ENCODE data around the gene TSGA10. TPM values are rescaled to one million over a fixed set of nuclear protein-coding genes. Genes with fewer than 3 reads are reported as not detected.

Gene TSGA10
- total RNA-seq, 3 donors from 2014 or later, result 2.8 to 5.5 (median 3.4) TPM

DNA sequence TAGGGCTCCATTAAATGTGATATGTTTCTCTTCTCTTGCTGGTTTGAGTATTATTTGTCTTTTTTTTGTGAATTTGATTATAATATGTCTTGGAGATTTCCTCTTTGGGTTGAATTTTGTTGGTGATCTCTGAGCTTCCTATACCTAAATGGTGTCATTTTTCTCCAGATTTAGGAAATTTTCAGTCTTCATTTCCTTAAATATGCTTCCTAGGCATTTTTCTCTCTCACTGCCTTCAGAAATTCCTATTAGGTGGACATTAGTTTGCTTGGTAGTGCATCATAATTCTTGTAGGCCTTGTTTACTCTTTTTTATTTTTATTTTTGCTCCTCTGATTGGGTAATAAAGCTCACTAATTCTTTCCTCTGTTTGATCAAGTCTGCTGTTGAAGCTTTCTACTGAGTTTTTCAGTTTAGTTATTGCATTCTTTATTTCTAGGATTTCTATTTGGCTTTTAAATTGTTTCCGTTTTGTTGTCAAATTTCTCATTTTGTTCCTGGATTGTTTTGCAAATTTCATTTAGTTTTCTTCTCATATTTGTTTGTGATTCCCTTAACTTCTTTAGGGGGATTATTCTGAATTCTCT, 182.1 kb downstream of the TSGA10 start:
- peaks cover 2% of the 10 kb centered on the region for H3K36me3 Mint-ChIP-seq (ENCODE audit: insufficient read depth)
- H3K4me1 Mint-ChIP-seq (ENCODE audit: low read depth), result no peaks in the 10 kb centered on the region
- no peak overlapping the region for H3K4me3 Mint-ChIP-seq
- no peak for DNase-seq
- peaks cover 57% of the 10 kb centered on the region for H3K9me3 Mint-ChIP-seq
- peaks cover 26% of the 10 kb centered on the region for H3K27me3 Mint-ChIP-seq (ENCODE audit: low read depth)
- no peak for ATAC-seq

DNA sequence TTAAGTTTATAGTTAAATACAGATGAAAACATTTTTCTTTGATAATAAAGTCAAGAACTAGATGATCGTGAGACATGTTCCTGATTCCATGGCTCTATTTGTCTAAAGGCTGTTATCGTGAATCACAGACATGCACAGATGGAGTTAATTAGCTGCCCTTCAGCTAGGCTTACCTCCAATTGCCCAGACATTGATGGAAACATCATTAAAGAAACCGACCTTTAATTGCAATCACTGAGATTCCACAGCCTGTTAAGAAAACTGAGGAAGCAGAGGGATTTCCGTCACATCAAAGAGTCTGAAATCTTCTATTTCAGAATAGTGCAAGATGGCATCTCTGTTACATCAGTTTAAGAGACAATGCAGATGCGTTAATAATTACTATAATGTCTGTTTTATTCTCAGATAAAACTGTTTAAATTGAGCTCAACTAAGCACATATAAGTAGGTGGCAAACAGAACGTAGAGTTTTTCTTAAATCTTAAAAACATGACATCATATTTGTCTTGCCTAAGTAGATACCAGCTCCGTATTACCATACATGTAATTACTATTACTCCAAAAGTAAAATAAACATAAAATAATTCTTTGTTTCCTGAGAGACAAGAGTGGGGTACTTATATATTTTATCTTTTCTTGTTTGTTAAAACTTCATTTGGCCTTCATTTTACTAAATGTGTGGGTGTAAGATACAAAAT, 194.8 kb downstream of the TSGA10 start:
- DNase-seq, result no peak
- Mint-ChIP-seq H3K36me3 (ENCODE audit: insufficient read depth) (no peaks in the 10 kb centered on the region), H3K9me3 (peaks cover 22% of the 10 kb centered on the region), H3K4me1 (ENCODE audit: low read depth) (no peaks in the 10 kb centered on the region), H3K27me3 (ENCODE audit: low read depth) (no peaks in the 10 kb centered on the region), H3K4me3 (no peak overlapping the region)
- ATAC-seq, result no peak

DNA sequence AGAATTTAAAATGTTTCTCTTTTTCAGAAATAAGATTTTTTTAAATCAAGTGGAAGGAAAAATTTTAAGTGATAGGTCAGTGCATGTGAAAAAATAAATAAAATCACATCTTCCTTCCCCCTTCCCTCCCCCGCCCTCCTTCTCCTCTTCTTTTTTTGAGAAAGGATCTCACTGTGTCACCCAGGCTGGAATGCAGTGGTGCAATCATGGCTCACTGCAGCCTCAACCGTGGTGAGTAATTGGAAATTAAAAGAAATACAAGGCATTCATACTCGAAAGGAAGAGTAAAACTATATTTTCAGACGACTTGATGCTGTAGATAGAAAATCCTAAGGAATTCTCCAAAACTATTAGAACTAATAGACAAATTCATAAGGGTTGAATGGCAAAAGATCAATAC, 201.8 kb downstream of the TSGA10 start:
- Mint-ChIP-seq H3K36me3 (ENCODE audit: insufficient read depth) (no peaks in the 10 kb centered on the region), H3K9me3 (no peaks in the 10 kb centered on the region), H3K4me1 (ENCODE audit: low read depth) (no peaks in the 10 kb centered on the region), H3K27me3 (ENCODE audit: low read depth) (peaks cover 35% of the 10 kb centered on the region), H3K4me3 (no peak overlapping the region)
- DNase-seq, result no peak
- no peak for ATAC-seq

DNA sequence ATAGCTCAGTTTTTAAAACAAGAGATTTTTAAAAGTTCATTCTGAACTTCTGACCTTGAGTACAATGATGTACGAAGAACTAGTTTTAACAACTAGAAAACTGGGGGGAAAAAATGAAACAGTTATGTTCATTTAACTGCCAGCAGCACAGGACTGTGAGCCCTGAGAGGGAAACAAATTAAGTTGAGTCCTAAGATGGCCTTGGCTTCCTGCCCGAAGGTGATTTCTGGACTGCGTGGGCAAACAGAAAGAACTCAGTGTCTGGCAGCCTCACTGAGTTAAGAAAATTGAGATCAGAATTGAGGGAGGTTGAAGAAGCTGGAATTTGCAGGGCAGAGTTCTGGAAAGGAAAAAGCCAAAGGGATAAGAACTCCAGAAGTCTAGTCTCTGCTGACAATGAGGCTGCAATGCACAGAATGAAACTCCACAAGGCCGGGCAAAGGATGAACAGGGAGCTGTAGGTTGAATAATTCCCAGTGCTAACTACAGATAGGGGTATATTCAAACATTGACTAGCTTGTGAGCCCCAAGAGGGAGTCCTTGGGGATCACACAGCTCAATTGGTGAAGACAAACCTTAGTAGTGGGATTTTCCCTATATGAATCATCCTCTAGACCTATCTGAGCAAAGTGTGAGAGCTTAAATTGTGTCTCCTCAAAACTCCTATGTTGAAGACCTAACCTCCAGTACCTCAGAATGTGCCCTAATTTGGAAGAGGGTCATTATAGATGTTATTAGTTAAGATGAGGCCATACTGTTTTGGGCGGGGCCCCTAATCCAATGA, 205.6 kb downstream of the TSGA10 start:
- no peak for ATAC-seq
- H3K27me3 Mint-ChIP-seq (ENCODE audit: low read depth), result peaks cover 45% of the 10 kb centered on the region

DNA sequence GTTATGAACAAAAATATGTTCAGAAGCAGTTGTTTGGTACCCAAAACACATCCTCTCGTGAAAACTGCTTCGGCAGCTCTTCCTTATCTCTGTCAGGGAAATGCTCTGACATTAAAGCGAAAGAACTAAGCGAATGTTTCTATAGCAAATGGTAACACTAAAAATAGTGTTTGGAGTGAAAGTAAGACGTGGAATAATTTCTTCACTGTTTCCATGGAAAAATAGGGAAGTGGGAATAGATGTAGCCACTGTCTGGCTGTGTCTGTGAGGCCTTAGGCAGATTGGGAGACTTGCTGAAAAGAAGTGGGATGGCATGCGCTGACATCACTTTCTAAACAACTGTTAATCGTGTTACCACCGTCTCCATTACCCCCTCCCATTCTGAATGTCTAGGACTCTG, 207.2 kb downstream of the TSGA10 start:
- Mint-ChIP-seq H3K4me3 (no peak overlapping the region), H3K9me3 (no peaks in the 10 kb centered on the region), H3K4me1 (ENCODE audit: low read depth) (no peaks in the 10 kb centered on the region), H3K27me3 (ENCODE audit: low read depth) (peaks cover 38% of the 10 kb centered on the region), H3K36me3 (ENCODE audit: insufficient read depth) (no peaks in the 10 kb centered on the region)
- ATAC-seq (no peak), DNase-seq (no peak)

More for the DNA sequence above, 205.6 kb downstream of the TSGA10 start:
- H3K4me1 Mint-ChIP-seq (ENCODE audit: low read depth), result no peaks in the 10 kb centered on the region
- H3K9me3 Mint-ChIP-seq, result no peaks in the 10 kb centered on the region
- no peaks in the 10 kb centered on the region for H3K36me3 Mint-ChIP-seq (ENCODE audit: insufficient read depth)
- H3K4me3 Mint-ChIP-seq, result no peak overlapping the region
- DNase-seq, result no peak

Other genes starting within 250 kb of the TSGA10 start
- under 1 TPM; 0.10 to 0.46 (median 0.16) TPM for gene CRACDL, start 218.7 kb downstream of the TSGA10 start, total RNA-seq
- gene C2orf15, start 13.2 kb downstream of the TSGA10 start, total RNA-seq, result under 1 TPM; 0.19 to 0.40 (median 0.37) TPM
- gene LIPT1, start within 50 bp of the TSGA10 start, total RNA-seq, result 1 to 10 TPM; 4.5 to 5.5 (median 4.9) TPM
- gene MITD1, start 26.1 kb upstream of the TSGA10 start, total RNA-seq, result 10 to 100 TPM; 52.1 to 54.7 (median 54.0) TPM
- 10 to 100 TPM; 28.2 to 30.2 (median 29.7) TPM for gene MRPL30, start 26.2 kb upstream of the TSGA10 start, total RNA-seq
- not detected for gene LYG2, start 100.7 kb upstream of the TSGA10 start, total RNA-seq
- gene LYG1, start 146.3 kb upstream of the TSGA10 start, total RNA-seq, result under 1 TPM; 0.47 to 0.68 (median 0.54) TPM
- 10 to 100 TPM; 34.3 to 36.3 (median 35.6) TPM for gene TXNDC9, start 181.4 kb upstream of the TSGA10 start, total RNA-seq
- gene EIF5B, start 182.4 kb upstream of the TSGA10 start, total RNA-seq, result 100 to 1,000 TPM; 102 to 111 (median 102) TPM

Measured in activated T-cell treated with anti-CD3 and anti-CD28 coated beads, Interleukin-2, amount 50 U/mL, for 4 hours (primary cell).